ENCODE data around the gene POU4F1. TPM values are rescaled to one million over a fixed set of nuclear protein-coding genes. Genes with fewer than 3 reads are reported as not detected.
A peak's percentile ranks its signal among the peaks of the same experiment; 100 is the strongest.

Gene POU4F1
- total RNA-seq, 8 experiments from 2014 or later: 0.05 to 0.66 (median 0.17) TPM; not detected in 1

- no peak overlapping the region for H3K27ac ChIP-seq
- H3K4me3 ChIP-seq: peak overlapping the region; percentile 14 to 45 (median 20)
- ATAC-seq (replicated peaks in 6 of 8): no peak
- in situ Hi-C loops (cut with MboI; ENCODE audit: low pct_unique_long_range_greater_than_20kb in 2 of 9, low sequenced_read_pairs in 9 of 9, unreplicated experiment in 9 of 9): no loop called here
- WGBS, 10 experiments: 0 to 2% methylated on average over 4 to 10 of the region's 112 CpGs; no CpG with 5 or more reads in 8 of the 10 experiments
- H3K4me1 ChIP-seq (replicated peaks in 1 of 2): peaks cover 0 to 8% of the 10 kb centered on the region in 2 donors
Measured at GRCh38 chr13:78601874-78602560, 1.3 kb downstream of the POU4F1 start.

- ATAC-seq (replicated peaks in 6 of 8): peak in 7 of 8 experiments; percentile 12 to 63 (median 22)
- peak overlapping the region; percentile 11 to 25 (median 19) for H3K4me3 ChIP-seq
- H3K27ac ChIP-seq: no peak overlapping the region
- 0 to 3% (median 0%) methylated on average over 3 to 17 of the region's 58 CpGs; no CpG with 5 or more reads in 5 of the 10 experiments for WGBS, 10 experiments
- in situ Hi-C loops (cut with MboI; ENCODE audit: low pct_unique_long_range_greater_than_20kb in 2 of 9, low sequenced_read_pairs in 9 of 9, unreplicated experiment in 9 of 9): no loop called here
- peaks cover 0 to 8% of the 10 kb centered on the region in 2 donors for H3K4me1 ChIP-seq (replicated peaks in 1 of 2)
Measured at GRCh38 chr13:78601124-78601873, 2.1 kb downstream of the POU4F1 start.

GRCh38 chr13:78600280-78600883 is 3.0 kb downstream of the POU4F1 start:
- WGBS, 10 experiments: 7 to 31% (median 13%) methylated on average over 3 to 12 of the region's 13 CpGs
- H3K27ac ChIP-seq: no peak overlapping the region
- no peak overlapping the region for H3K4me3 ChIP-seq
- no peak for ATAC-seq (replicated peaks in 6 of 8)
- peaks cover 0 to 8% of the 10 kb centered on the region in 2 donors for H3K4me1 ChIP-seq (replicated peaks in 1 of 2)
- in situ Hi-C loops (cut with MboI; ENCODE audit: low pct_unique_long_range_greater_than_20kb in 2 of 9, low sequenced_read_pairs in 9 of 9, unreplicated experiment in 9 of 9): no loop called here

GRCh38 chr13:78599645-78600279 is 3.6 kb downstream of the POU4F1 start:
- 0 to 29% (median 18%) methylated on average over 1 to 6 of the region's 6 CpGs for WGBS, 10 experiments
- Histone ChIP-seq H3K4me1 (replicated peaks in 1 of 2) (peaks cover 0 to 8% of the 10 kb centered on the region in 2 donors), H3K27ac (no peak overlapping the region), H3K4me3 (no peak overlapping the region)
- in situ Hi-C loops (cut with MboI; ENCODE audit: low pct_unique_long_range_greater_than_20kb in 2 of 9, low sequenced_read_pairs in 9 of 9, unreplicated experiment in 9 of 9): no loop called here
- no peak for ATAC-seq (replicated peaks in 6 of 8)

GRCh38 chr13:78598966-78599644 is 4.2 kb downstream of the POU4F1 start:
- no peak overlapping the region for H3K27ac ChIP-seq
- no peak overlapping the region for H3K4me3 ChIP-seq
- H3K4me1 ChIP-seq (replicated peaks in 1 of 2): peaks cover 0 to 7% of the 10 kb centered on the region in 2 donors
- in situ Hi-C loops (cut with MboI; ENCODE audit: low pct_unique_long_range_greater_than_20kb in 2 of 9, low sequenced_read_pairs in 9 of 9, unreplicated experiment in 9 of 9): no loop called here
- ATAC-seq (replicated peaks in 6 of 8): no peak
- WGBS, 10 experiments: 0 to 40% (median 13%) methylated on average over 1 to 5 of the region's 5 CpGs; no CpG with 5 or more reads in 1 of the 10 experiments

GRCh38 chr13:78598116-78598781 is 5.1 kb downstream of the POU4F1 start:
- no peak for ATAC-seq (replicated peaks in 6 of 8)
- in situ Hi-C loops (cut with MboI; ENCODE audit: low pct_unique_long_range_greater_than_20kb in 2 of 9, low sequenced_read_pairs in 9 of 9, unreplicated experiment in 9 of 9): no loop called here
- Histone ChIP-seq H3K4me1 (replicated peaks in 1 of 2) (peaks cover 0 to 4% of the 10 kb centered on the region in 2 donors), H3K27ac (no peak overlapping the region), H3K4me3 (no peak overlapping the region)
- WGBS, 10 experiments: 0 to 31% (median 8%) methylated on average over 1 to 3 of the region's 3 CpGs

- Histone ChIP-seq H3K4me3 (no peak overlapping the region), H3K27ac (no peak overlapping the region), H3K4me1 (replicated peaks in 1 of 2) (peaks cover 0 to 4% of the 10 kb centered on the region in 2 donors)
- no peak for ATAC-seq (replicated peaks in 6 of 8)
- in situ Hi-C loops (cut with MboI; ENCODE audit: low pct_unique_long_range_greater_than_20kb in 2 of 9, low sequenced_read_pairs in 9 of 9, unreplicated experiment in 9 of 9): no loop called here
- 3 to 42% (median 9%) methylated on average over 1 to 7 of the region's 7 CpGs for whole genome bisulfite sequencing, 10 experiments
Measured at GRCh38 chr13:78597602-78597932, 5.8 kb downstream of the POU4F1 start.

- 0 to 23% (median 6%) methylated on average over 2 to 38 of the region's 50 CpGs for WGBS, 10 experiments
- no peak for ATAC-seq (replicated peaks in 6 of 8)
- in situ Hi-C loops (cut with MboI; ENCODE audit: low pct_unique_long_range_greater_than_20kb in 2 of 9, low sequenced_read_pairs in 9 of 9, unreplicated experiment in 9 of 9): no loop called here
- Histone ChIP-seq H3K27ac (no peak overlapping the region), H3K4me1 (replicated peaks in 1 of 2) (peaks cover 0 to 4% of the 10 kb centered on the region in 2 donors), H3K4me3 (peak overlapping the region in 1 of 5 donors; percentile 26)
Measured at GRCh38 chr13:78596736-78597601, 6.4 kb downstream of the POU4F1 start.

- Histone ChIP-seq H3K4me1 (replicated peaks in 1 of 2) (peaks cover 0 to 1% of the 10 kb centered on the region in 2 donors), H3K27ac (no peak overlapping the region), H3K4me3 (peak overlapping the region in 4 of 5 donors; percentile 18 to 34 (median 28))
- peak in 6 of 8 experiments; percentile 53 to 77 (median 58) for ATAC-seq (replicated peaks in 6 of 8)
- 8 to 10% methylated on average over 2 to 5 of the region's 22 CpGs; no CpG with 5 or more reads in 8 of the 10 experiments for WGBS, 10 experiments
- in situ Hi-C loops (cut with MboI; ENCODE audit: low pct_unique_long_range_greater_than_20kb in 2 of 9, low sequenced_read_pairs in 9 of 9, unreplicated experiment in 9 of 9): no loop called here
Measured at GRCh38 chr13:78596399-78596735, 7.0 kb downstream of the POU4F1 start.

GRCh38 chr13:78595495-78596398 is 7.6 kb downstream of the POU4F1 start:
- in situ Hi-C loops (cut with MboI; ENCODE audit: low pct_unique_long_range_greater_than_20kb in 2 of 9, low sequenced_read_pairs in 9 of 9, unreplicated experiment in 9 of 9): no loop called here
- Histone ChIP-seq H3K27ac (no peak overlapping the region), H3K4me1 (replicated peaks in 1 of 2) (no peaks in the 10 kb centered on the region), H3K4me3 (peak overlapping the region; percentile 18 to 34 (median 26))
- 0 to 18% (median 2%) methylated on average over 5 to 17 of the region's 65 CpGs; no CpG with 5 or more reads in 1 of the 10 experiments for WGBS, 10 experiments
- peak in 6 of 8 experiments; percentile 64 to 75 (median 68) for ATAC-seq (replicated peaks in 6 of 8)
